HUES64 (cell line): ENCODE measurements around the gene CACFD1.

ENCODE experiments used
- H3K27ac ChIP-seq: 2 replicates; pipeline ENCODE4 v1.7.0; 2013; ENCODE audit warnings: low read depth, low read length, inconsistent platforms
- H3K27me3 ChIP-seq: 2 replicates; pipeline ENCODE4 v1.6.1; 2013; ENCODE audit warnings: mild to moderate bottlenecking, low read length; ENCODE audit not compliant: insufficient read depth
- H3K36me3 ChIP-seq: 2 replicates; pipeline ENCODE4 v1.6.1; 2013; ENCODE audit warnings: mild to moderate bottlenecking, low read length; ENCODE audit not compliant: insufficient read depth
- H3K4me1 ChIP-seq: 2 replicates; pipeline ENCODE4 v1.6.1; 2013; ENCODE audit warnings: mild to moderate bottlenecking, low read length, moderate library complexity; ENCODE audit not compliant: insufficient read depth
- H3K4me3 ChIP-seq: 2 replicates; pipeline ENCODE4 v1.5.1; 2013; ENCODE audit warnings: mild to moderate bottlenecking, low read length, moderate library complexity
- H3K9ac ChIP-seq: 2 replicates; pipeline ENCODE4 v1.6.1; 2013; ENCODE audit warnings: mild to moderate bottlenecking, low read depth, low read length
- H3K9me3 ChIP-seq: 2 replicates; pipeline ENCODE4 v1.6.1; 2013; ENCODE audit warnings: low read depth, low read length; ENCODE audit not compliant: insufficient read depth
- WGBS: fragments of 150-250, 120-280 bp; methylation state at CpG from one replicate; pipeline ENCODE4 v1.1.7; 2013; ENCODE audit warnings: missing lambda C conversion rate; 5-methylcytosine and 5-hydroxymethylcytosine counted together

Gene CACFD1

GRCh38 chr9:133484671-133485437 lies 25.1 kb downstream of the CACFD1 start:
- H3K36me3 ChIP-seq, result no peaks in the 10 kb centered on the region
- no peak overlapping the region for H3K9ac ChIP-seq
- WGBS, result 85% methylated on average over 22 of the region's 22 CpGs
- no peak overlapping the region for H3K4me3 ChIP-seq
- peaks cover 6% of the 10 kb centered on the region; the same call in 1 of the 2 replicates for H3K27me3 ChIP-seq
- H3K9me3 ChIP-seq, result no peaks in the 10 kb centered on the region
- no peak overlapping the region for H3K27ac ChIP-seq
- H3K4me1 ChIP-seq, result peaks cover 2% of the 10 kb centered on the region; the same call in 1 of the 2 replicates

- Histone ChIP-seq H3K36me3 (no peaks in the 10 kb centered on the region), H3K9ac (no peak overlapping the region), H3K4me1 (no peaks in the 10 kb centered on the region), H3K4me3 (no peak overlapping the region), H3K27me3 (0 out of 2 replicates have a peak, but pooled peaks cover 3% of the 10 kb centered on the region), H3K27ac (no peak overlapping the region), H3K9me3 (no peaks in the 10 kb centered on the region)
- 81% methylated on average over 25 of the region's 25 CpGs for WGBS
These were observed 25.9 kb downstream of the CACFD1 start for GRCh38 chr9:133485531-133486260.

GRCh38 chr9:133487331-133487725 lies 27.6 kb downstream of the CACFD1 start:
- 93% methylated on average over 8 of the region's 8 CpGs for whole genome bisulfite sequencing
- Histone ChIP-seq H3K4me3 (no peak overlapping the region), H3K27me3 (0 out of 2 replicates have a peak, but pooled peaks cover 3% of the 10 kb centered on the region), H3K36me3 (no peaks in the 10 kb centered on the region), H3K27ac (no peak overlapping the region), H3K9me3 (no peaks in the 10 kb centered on the region), H3K4me1 (no peaks in the 10 kb centered on the region), H3K9ac (no peak overlapping the region)

- WGBS, result 91% methylated on average over 18 of the region's 18 CpGs
- Histone ChIP-seq H3K9ac (no peak overlapping the region), H3K4me1 (no peaks in the 10 kb centered on the region), H3K27ac (no peak overlapping the region), H3K27me3 (no peaks in the 10 kb centered on the region), H3K9me3 (no peaks in the 10 kb centered on the region), H3K36me3 (no peaks in the 10 kb centered on the region), H3K4me3 (no peak overlapping the region)
These were observed 29.0 kb downstream of the CACFD1 start for GRCh38 chr9:133488686-133489252.

- no peak overlapping the region for H3K27ac ChIP-seq
- no peak overlapping the region for H3K4me3 ChIP-seq
- H3K9me3 ChIP-seq, result no peaks in the 10 kb centered on the region
- H3K36me3 ChIP-seq, result no peaks in the 10 kb centered on the region
- WGBS, result 91% methylated on average over 17 of the region's 19 CpGs
- no peaks in the 10 kb centered on the region for H3K4me1 ChIP-seq
- H3K9ac ChIP-seq, result no peak overlapping the region
- no peaks in the 10 kb centered on the region for H3K27me3 ChIP-seq
These were observed 29.7 kb downstream of the CACFD1 start for GRCh38 chr9:133489253-133490190.

GRCh38 chr9:133490201-133490681 lies 30.5 kb downstream of the CACFD1 start:
- H3K4me1 ChIP-seq, result no peaks in the 10 kb centered on the region
- 78% methylated on average over 13 of the region's 13 CpGs for WGBS

GRCh38 chr9:133490865-133491655 lies 31.3 kb downstream of the CACFD1 start:
- WGBS, result 89% methylated on average over 12 of the region's 12 CpGs
- no peaks in the 10 kb centered on the region for H3K9me3 ChIP-seq
- no peak overlapping the region for H3K4me3 ChIP-seq
- H3K27me3 ChIP-seq, result no peaks in the 10 kb centered on the region
- H3K9ac ChIP-seq, result no peak overlapping the region
- no peaks in the 10 kb centered on the region for H3K36me3 ChIP-seq
- H3K4me1 ChIP-seq, result no peaks in the 10 kb centered on the region
- H3K27ac ChIP-seq, result no peak overlapping the region

More at GRCh38 chr9:133490201-133490681, 30.5 kb downstream of the CACFD1 start:
- no peak overlapping the region for H3K9ac ChIP-seq
- no peaks in the 10 kb centered on the region for H3K27me3 ChIP-seq
- no peak overlapping the region for H3K27ac ChIP-seq
- no peaks in the 10 kb centered on the region for H3K36me3 ChIP-seq
- no peaks in the 10 kb centered on the region for H3K9me3 ChIP-seq
- no peak overlapping the region for H3K4me3 ChIP-seq

GRCh38 chr9:133491656-133491925 lies 31.8 kb downstream of the CACFD1 start:
- no peak overlapping the region for H3K27ac ChIP-seq
- H3K4me3 ChIP-seq, result no peak overlapping the region
- WGBS, result 95% methylated on average over 8 of the region's 8 CpGs
- no peaks in the 10 kb centered on the region for H3K9me3 ChIP-seq
- no peaks in the 10 kb centered on the region for H3K27me3 ChIP-seq
- H3K4me1 ChIP-seq, result no peaks in the 10 kb centered on the region
- H3K36me3 ChIP-seq, result no peaks in the 10 kb centered on the region
- no peak overlapping the region for H3K9ac ChIP-seq

GRCh38 chr9:133492061-133493021 lies 32.6 kb downstream of the CACFD1 start:
- H3K27ac ChIP-seq, result no peak overlapping the region
- H3K4me1 ChIP-seq, result no peaks in the 10 kb centered on the region
- no peaks in the 10 kb centered on the region for H3K27me3 ChIP-seq
- 91% methylated on average over 33 of the region's 33 CpGs for WGBS
- H3K36me3 ChIP-seq, result no peaks in the 10 kb centered on the region
- no peak overlapping the region for H3K9ac ChIP-seq
- H3K9me3 ChIP-seq, result no peaks in the 10 kb centered on the region
- H3K4me3 ChIP-seq, result no peak overlapping the region
